HG03280 (cell line): ENCODE results near the gene EGLN1.

ENCODE experiments used
- ATAC-seq: cut with Tn5 transposase; IDR thresholded peaks from one replicate; pipeline ENCODE4 v1.9.1; 2021; ENCODE audit warnings: mild to moderate bottlenecking, moderate library complexity; ENCODE audit not compliant: unreplicated experiment

The EGLN1 gene

GRCh38 chr1:231422798-231423309 is 767 bp upstream of the EGLN1 start:
- ATAC-seq, result no peak

GRCh38 chr1:231421546-231421970 is 529 bp downstream of the EGLN1 start:
- ATAC-seq, result peak; percentile 37

- peak; percentile 17 for ATAC-seq
These were observed 1.0 kb downstream of the EGLN1 start for GRCh38 chr1:231420959-231421545.

GRCh38 chr1:231420299-231420958 is 1.7 kb downstream of the EGLN1 start:
- no peak for ATAC-seq

GRCh38 chr1:231419738-231420298 is 2.3 kb downstream of the EGLN1 start:
- no peak for ATAC-seq

GRCh38 chr1:231419147-231419546 is 2.9 kb downstream of the EGLN1 start:
- no peak for ATAC-seq

GRCh38 chr1:231418741-231419107 is 3.4 kb downstream of the EGLN1 start:
- no peak for ATAC-seq

GRCh38 chr1:231418101-231418740 is 3.9 kb downstream of the EGLN1 start:
- ATAC-seq, result no peak

GRCh38 chr1:231417513-231417912 is 4.6 kb downstream of the EGLN1 start:
- ATAC-seq, result no peak

- no peak for ATAC-seq
These were observed 5.2 kb downstream of the EGLN1 start for GRCh38 chr1:231416901-231417300.

GRCh38 chr1:231415018-231415583 is 7.0 kb downstream of the EGLN1 start:
- no peak for ATAC-seq

- ATAC-seq, result no peak
These were observed 7.6 kb downstream of the EGLN1 start for GRCh38 chr1:231414260-231415016.

- ATAC-seq, result no peak
These were observed 8.4 kb downstream of the EGLN1 start for GRCh38 chr1:231413749-231414082.

- ATAC-seq, result no peak
These were observed 11.0 kb downstream of the EGLN1 start for GRCh38 chr1:231411036-231411531.

GRCh38 chr1:231410036-231410612 is 12.0 kb downstream of the EGLN1 start:
- no peak for ATAC-seq

- no peak for ATAC-seq
These were observed 13.5 kb downstream of the EGLN1 start for GRCh38 chr1:231408528-231409094.

- ATAC-seq, result no peak
These were observed 14.3 kb downstream of the EGLN1 start for GRCh38 chr1:231407547-231408396.

GRCh38 chr1:231407049-231407448 is 15.0 kb downstream of the EGLN1 start:
- no peak for ATAC-seq

GRCh38 chr1:231404318-231404717 is 17.8 kb downstream of the EGLN1 start:
- ATAC-seq, result no peak
